A673 (cell line): ENCODE data around the gene ATIC. TPM values are rescaled to one million over a fixed set of nuclear protein-coding genes. Genes with fewer than 3 reads are reported as not detected.

Experiments
- BruUV-seq: library from RNA; stranded (reverse); fragments of 400-500 nt; replicated peaks from 2 replicates; lab custom pipeline; 2021; lab: Mats Ljungman, UMichigan
- CTCF ChIA-PET: fragments of 300-600 bp; sonication (Branson Sonifier 250); formaldehyde crosslinking; loops from one replicate; lab custom pipeline; 2022; ENCODE audit warnings: antibody characterized with exemption; lab: Charles Lee
- POLR2A ChIA-PET: fragments of 300-600 bp; sonication (Branson Sonifier 250); formaldehyde crosslinking; loops from one replicate; lab custom pipeline; 2022; ENCODE audit warnings: antibody characterized with exemption; ENCODE audit not compliant: low non-redundant PET; lab: Charles Lee
- DNase-seq: peaks from one replicate; pipeline ENCODE4 v3.0.0-alpha.2; 2015; ENCODE audit warnings: low spot score
- H3K27ac ChIP-seq: fragments of 200-600 bp; sonication (generic); 2 replicates; pipeline ENCODE4 v1.5.1; 2016; ENCODE audit warnings: mixed run types, low read depth, mild to moderate bottlenecking, mixed read lengths, antibody characterized with exemption, low read length; ENCODE audit not compliant: poor library complexity, severe bottlenecking
- H3K27me3 ChIP-seq: fragments of 200-600 bp; sonication (generic); replicated peaks from 2 replicates; pipeline ENCODE4 v1.6.1; 2017; ENCODE audit warnings: mixed run types, low read depth, mild to moderate bottlenecking, mixed read lengths, antibody characterized with exemption, low read length; ENCODE audit not compliant: insufficient read depth, poor library complexity
- H3K36me3 ChIP-seq: fragments of 200-600 bp; sonication (generic); 2 replicates; pipeline ENCODE4 v1.6.1; 2016; ENCODE audit warnings: mixed run types, mild to moderate bottlenecking, mixed read lengths, antibody characterized with exemption, low read length; ENCODE audit not compliant: insufficient read depth, poor library complexity, severe bottlenecking
- H3K4me1 ChIP-seq: fragments of 200-600 bp; sonication (generic); 2 replicates; pipeline ENCODE4 v1.6.1; 2017; ENCODE audit warnings: mixed run types, mild to moderate bottlenecking, mixed read lengths, antibody characterized with exemption, low read length; ENCODE audit not compliant: insufficient read depth, poor library complexity, severe bottlenecking
- H3K4me3 ChIP-seq: fragments of 200-600 bp; sonication (generic); 2 replicates; pipeline ENCODE4 v1.5.1; 2016; ENCODE audit warnings: low read depth, mixed run types, mild to moderate bottlenecking, mixed read lengths, low read length; ENCODE audit not compliant: poor library complexity, severe bottlenecking
- H3K9me3 ChIP-seq: fragments of 200-600 bp; sonication (generic); 2 replicates; pipeline ENCODE4 v1.6.1; 2016; ENCODE audit warnings: mixed run types, low read depth, mild to moderate bottlenecking, mixed read lengths, antibody characterized with exemption, low read length; ENCODE audit not compliant: poor library complexity, severe bottlenecking
- EZH2 ChIP-seq: fragments of 200-600 bp; sonication (generic); IDR thresholded peaks from 2 replicates; pipeline ENCODE4 v1.6.1; 2017; ENCODE audit warnings: borderline replicate concordance, low read depth, mild to moderate bottlenecking, mixed read lengths, antibody characterized with exemption, low read length; ENCODE audit not compliant: poor library complexity, severe bottlenecking
- intact Hi-C: fragments of 100-400 bp; cut with micrococcal nuclease; formaldehyde crosslinking; loops from one replicate; pipeline ENCODE4 v1.10.0; 2022; ENCODE audit not compliant: unreplicated experiment
- total RNA-seq: library from RNA; stranded (reverse); gene quantifications from 2 replicates; pipeline ENCODE4 v1.2.3, GENCODE V29; 2021
- TF ChIP-seq, protein P1 (sequence below): fragments of 300-800, 200-600 bp; sonication (generic); conservative IDR thresholded peaks from 2 replicates; pipeline ENCODE4 v1.5.1; 2017; ENCODE audit warnings: low read depth, mild to moderate bottlenecking, antibody characterized with exemption, low read length, moderate library complexity, mixed read lengths

ATIC gene
- total RNA-seq, 1 experiment from 2014 or later = 328 TPM

DNA sequence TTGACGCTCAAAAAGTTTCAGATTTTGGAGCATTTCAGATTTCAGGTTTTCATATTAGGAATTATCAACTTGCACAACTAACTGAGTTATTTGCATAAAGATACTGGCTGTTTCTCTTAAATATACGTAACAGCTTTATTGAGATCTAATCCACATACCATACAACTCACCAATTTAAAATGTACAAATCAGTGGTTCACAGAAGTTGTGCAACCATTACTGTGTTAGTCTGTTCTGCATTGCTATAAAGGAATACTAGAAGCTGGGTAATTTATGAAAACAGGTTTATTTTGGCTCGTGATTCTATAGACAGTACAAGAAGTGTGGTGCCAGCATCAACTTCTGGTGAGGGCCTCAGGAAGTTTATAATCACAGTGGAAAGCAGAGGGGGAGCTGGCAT lies 8.2 kb downstream of the ATIC start:
- Histone ChIP-seq H3K27ac (no peak overlapping the region), H3K9me3 (no peaks in the 10 kb centered on the region), H3K36me3 (peaks cover 66% of the 10 kb centered on the region), H3K27me3 (no peaks in the 10 kb centered on the region), H3K4me3 (no peak overlapping the region), H3K4me1 (no peaks in the 10 kb centered on the region)
- no TSS peak for BruUV-seq
- TF ChIP-seq, protein P1, sequence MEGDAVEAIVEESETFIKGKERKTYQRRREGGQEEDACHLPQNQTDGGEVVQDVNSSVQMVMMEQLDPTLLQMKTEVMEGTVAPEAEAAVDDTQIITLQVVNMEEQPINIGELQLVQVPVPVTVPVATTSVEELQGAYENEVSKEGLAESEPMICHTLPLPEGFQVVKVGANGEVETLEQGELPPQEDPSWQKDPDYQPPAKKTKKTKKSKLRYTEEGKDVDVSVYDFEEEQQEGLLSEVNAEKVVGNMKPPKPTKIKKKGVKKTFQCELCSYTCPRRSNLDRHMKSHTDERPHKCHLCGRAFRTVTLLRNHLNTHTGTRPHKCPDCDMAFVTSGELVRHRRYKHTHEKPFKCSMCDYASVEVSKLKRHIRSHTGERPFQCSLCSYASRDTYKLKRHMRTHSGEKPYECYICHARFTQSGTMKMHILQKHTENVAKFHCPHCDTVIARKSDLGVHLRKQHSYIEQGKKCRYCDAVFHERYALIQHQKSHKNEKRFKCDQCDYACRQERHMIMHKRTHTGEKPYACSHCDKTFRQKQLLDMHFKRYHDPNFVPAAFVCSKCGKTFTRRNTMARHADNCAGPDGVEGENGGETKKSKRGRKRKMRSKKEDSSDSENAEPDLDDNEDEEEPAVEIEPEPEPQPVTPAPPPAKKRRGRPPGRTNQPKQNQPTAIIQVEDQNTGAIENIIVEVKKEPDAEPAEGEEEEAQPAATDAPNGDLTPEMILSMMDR = no peak
- TF ChIP-seq EZH2 = no peak
- ChIA-PET POLR2A (no interaction called here), CTCF (interaction anchor here (0.7 kb wide), 1 partner anchor 359 kb away, joined by 3 read pairs; no protein-coding TSS in a partner anchor)
- intact Hi-C loops = no loop called here
- DNase-seq = no peak

DNA sequence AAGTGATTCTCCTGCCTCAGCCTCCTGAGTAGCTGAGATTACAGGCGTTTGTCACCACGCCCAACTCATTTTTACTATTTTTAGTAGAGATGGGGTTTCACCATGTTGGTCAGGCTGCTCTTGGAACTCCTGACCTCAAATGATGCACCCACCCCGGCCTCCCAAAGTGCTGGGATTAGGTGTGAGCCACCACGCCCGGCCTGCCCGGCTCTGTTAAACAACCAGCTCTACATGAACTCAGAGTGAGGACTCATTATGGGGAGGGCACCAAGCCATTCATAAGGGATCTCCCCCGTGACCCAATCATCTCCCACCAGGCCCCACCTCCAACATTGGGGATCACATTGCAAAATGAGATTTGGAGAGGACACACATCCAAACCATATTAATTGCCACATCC lies 8.8 kb downstream of the ATIC start:
- Histone ChIP-seq H3K9me3 (no peaks in the 10 kb centered on the region), H3K4me1 (no peaks in the 10 kb centered on the region), H3K36me3 (peaks cover 69% of the 10 kb centered on the region), H3K27me3 (no peaks in the 10 kb centered on the region), H3K27ac (no peak overlapping the region), H3K4me3 (no peak overlapping the region)
- intact Hi-C loops = no loop called here
- ChIA-PET POLR2A (no interaction called here), CTCF (no interaction called here)
- no peak for DNase-seq
- TF ChIP-seq EZH2 = no peak
- TF ChIP-seq, protein P1 = no peak
- no TSS peak for BruUV-seq

GRCh38 chr2:215324811-215325210 lies 13.0 kb downstream of the ATIC start:
- H3K4me1 ChIP-seq = no peaks in the 10 kb centered on the region
- no peaks in the 10 kb centered on the region for H3K9me3 ChIP-seq
- no peaks in the 10 kb centered on the region for H3K27me3 ChIP-seq
- BruUV-seq = no TSS peak
- ChIA-PET POLR2A (no interaction called here), CTCF (no interaction called here)
- intact Hi-C loops = no loop called here
- no peak for DNase-seq
- H3K36me3 ChIP-seq = peaks cover 82% of the 10 kb centered on the region
- H3K4me3 ChIP-seq = no peak overlapping the region
- TF ChIP-seq EZH2 = no peak
- TF ChIP-seq, protein P1 = no peak
- no peak overlapping the region for H3K27ac ChIP-seq
